GM18907 (cell line): ENCODE results near the gene GUCY2D.
"Not testable (repeated sequence)": the region's sequence is repeated elsewhere in the genome, so short reads cannot be mapped to it uniquely, and the experiment has no call there.

Experiments
- ATAC-seq: cut with Tn5 transposase; IDR thresholded peaks from one replicate; pipeline ENCODE4 v1.9.1; 2021; ENCODE audit warnings: mild to moderate bottlenecking, moderate library complexity; ENCODE audit not compliant: unreplicated experiment

Gene GUCY2D

DNA sequence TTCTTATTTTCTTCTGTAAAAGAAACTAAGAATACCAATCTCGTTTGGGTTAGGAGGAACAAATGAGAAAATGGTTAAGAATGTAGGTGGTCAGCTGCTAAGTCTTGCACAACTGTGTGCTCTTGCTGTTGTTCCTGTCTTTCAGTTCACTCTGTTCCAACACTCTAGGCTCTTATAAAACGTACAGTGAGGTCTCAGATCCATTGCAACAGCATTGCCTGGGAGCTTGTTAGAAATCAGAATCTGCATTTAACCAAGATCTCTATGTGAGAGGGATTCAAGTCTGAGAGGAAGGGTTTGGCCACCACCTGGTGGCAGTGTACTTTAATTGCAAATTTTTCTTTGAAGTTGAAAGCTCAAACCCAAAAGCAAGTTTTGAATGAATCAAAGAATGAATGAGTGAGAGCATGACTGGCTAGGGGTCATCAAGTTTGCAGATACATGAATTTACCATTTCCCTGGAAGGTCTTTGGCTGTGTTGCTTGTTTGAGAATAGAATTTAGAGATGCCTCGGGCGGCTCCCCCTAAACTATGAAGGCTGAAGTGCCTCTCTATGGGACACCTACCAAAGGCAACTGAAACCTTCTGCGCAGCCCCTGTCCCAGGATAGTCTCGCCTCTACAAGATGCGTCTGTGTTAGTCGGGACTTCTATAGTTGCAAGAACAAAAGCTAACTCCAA is 39.0 kb downstream of the GUCY2D start:
- ATAC-seq = no peak

DNA sequence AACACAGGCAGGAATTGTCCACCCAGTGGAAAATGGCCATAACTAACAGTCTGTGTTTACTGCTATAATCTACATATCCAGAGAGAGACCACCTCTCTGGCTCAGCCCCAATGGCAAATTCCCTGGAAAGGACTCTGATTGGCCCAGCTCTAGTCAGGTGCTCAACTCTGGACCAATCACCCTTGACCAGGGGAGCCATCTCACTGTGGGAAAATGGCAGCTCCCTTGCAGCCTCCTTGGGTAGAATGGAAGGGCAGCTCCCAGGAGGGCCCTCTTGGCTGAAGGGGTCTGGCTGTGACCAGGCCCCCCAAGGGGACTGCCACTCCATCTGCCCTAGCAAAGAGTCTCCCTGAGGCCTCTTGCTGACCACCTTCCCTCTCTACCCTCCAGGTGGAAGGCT is 39.6 kb downstream of the GUCY2D start:
- ATAC-seq = no peak

DNA sequence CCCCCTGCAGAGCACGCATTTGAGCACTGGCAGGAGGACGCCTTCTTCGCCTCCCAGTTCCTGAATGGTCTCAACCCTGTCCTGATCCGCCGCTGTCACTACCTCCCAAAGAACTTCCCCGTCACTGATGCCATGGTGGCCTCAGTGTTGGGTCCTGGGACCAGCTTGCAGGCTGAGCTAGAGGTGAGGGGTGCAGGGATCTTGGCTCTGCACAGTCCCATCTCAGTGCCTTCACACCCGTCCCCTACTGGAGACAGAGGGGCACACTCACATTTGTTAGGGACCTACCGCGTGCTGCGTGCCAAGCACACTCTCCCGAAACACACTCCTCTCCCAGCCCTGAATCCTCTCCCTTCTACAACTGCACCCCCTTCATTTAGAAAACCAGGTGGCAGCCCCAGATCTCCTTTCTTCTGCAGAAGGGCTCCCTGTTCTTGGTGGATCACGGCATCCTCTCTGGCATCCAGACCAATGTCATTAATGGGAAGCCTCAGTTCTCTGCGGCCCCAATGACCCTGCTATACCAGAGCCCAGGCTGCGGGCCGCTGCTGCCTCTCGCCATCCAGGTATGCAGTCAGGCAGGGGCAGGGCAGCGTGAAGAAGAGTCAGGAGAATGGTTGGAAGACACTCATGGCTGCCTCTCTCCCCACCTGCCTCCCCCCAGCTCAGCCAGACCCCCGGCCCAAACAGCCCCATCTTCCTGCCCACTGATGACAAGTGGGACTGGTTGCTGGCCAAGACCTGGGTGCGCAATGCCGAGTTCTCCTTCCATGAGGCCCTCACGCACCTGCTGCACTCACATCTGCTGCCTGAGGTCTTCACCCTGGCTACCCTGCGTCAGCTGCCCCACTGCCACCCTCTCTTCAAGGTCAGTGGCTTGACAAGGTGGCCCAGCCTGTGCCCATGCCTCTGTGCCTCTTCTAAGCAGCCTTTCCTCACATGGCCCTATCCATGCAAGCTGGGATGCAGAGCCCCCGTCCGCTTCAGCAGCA is 42.7 kb downstream of the GUCY2D start:
- no peak for ATAC-seq

DNA sequence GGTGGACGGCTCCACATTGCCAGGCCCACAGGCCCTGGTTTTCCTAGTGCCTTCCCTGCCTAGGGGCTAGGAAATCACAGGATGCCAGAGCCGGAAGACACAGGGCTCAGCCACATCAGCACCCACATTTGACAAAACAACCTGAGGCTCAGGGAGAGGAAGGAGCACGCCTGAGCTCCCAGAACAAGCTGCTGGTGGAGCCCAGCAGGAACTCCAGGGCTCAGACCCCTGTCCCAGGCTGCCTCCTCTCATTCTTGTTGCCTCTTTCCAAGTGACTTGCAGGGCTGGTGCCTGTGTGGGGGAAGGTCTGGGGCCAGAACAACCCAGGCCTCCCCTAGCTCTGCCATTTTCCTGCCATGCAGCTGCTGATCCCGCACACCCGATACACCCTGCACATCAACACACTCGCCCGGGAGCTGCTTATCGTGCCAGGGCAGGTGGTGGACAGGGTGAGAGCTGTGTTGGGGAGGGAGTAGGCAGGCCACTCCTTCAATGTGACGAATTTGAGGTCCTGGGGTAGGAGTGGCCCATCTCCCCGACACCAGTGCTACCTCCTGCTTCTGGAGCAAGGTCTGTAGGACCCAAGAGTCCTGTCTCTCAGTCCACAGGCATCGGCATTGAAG is 44.0 kb downstream of the GUCY2D start:
- no peak for ATAC-seq

DNA sequence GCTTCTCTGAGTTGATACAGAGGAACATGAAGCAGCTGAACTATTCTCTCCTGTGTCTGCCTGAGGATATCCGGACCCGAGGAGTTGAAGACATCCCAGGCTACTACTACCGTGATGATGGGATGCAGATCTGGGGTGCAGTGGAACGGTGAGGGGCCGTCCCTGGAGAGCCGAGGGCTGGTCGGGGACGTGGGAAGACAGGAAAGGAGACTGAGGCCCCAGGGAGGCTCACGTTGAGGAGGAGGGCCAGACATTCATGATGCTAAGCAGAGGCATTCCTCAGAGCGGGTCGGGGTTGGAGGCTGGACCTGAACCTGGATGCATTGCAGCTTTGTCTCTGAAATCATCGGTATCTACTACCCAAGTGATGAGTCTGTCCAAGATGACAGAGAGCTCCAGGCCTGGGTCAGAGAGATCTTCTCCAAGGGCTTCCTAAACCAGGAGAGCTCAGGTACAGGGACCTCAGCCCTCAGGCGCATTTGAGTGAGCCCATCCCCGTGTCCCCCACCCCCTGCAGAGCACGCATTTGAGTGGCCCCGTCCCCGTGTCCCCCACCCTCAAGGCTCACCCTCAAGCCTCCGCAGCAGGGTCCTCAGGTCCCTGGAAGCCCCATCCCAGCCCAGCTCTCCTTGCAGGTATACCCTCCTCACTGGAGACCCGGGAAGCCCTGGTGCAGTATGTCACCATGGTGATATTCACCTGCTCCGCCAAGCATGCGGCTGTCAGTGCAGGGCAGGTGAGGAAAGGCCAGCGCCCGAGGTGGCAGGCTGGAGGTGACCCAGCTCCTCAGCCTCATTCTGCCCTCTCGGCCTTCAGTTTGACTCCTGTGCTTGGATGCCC is 44.7 kb downstream of the GUCY2D start:
- no peak for ATAC-seq

DNA sequence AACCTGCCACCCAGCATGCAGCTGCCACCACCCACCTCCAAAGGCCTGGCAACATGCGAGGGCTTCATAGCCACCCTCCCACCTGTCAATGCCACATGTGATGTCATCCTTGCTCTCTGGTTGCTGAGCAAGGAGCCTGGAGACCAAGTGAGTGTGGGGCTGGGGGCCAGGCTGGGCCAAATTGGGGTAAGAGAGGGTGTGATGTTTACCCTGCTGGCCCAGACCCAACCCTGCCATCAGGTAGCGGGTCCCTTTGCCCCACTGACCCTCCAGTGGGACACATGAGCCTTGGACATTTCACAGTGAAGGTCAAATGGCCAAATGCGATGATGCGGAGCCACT is 45.3 kb downstream of the GUCY2D start:
- ATAC-seq = no peak

DNA sequence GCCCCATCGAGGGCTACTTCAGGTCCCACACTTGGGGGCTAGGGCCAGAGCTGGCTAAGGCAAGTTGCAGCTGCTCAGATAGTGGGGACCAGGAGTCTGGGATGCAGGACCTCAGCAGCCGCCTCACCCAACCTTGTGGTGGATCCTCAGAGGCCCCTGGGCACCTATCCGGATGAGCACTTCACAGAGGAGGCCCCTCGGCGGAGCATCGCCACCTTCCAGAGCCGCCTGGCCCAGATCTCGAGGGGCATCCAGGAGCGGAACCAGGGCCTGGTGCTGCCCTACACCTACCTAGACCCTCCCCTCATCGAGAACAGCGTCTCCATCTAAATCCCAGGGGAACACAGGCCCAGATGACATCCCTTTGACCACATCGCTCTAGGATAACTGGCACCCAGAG is 45.8 kb downstream of the GUCY2D start:
- no peak for ATAC-seq

DNA sequence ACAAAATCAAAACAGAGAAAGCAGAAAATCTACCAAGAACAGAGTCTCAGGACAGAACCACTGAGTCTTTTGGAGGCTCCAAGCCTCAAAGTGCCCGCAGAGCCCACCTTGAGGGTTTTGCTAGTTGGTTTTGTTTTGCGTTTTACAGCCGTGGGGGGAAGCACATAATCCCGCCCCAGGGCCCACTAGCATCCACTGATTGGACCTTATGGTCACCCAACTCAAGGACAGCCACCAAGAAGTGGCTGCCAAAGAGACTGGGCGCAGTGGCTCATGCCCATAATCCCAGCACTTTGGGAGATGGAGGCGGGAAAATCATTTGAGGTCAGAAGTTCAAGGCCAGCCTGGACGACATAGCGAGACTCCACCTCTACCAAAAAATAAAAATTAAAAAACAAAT is 46.3 kb downstream of the GUCY2D start:
- ATAC-seq = no peak

DNA sequence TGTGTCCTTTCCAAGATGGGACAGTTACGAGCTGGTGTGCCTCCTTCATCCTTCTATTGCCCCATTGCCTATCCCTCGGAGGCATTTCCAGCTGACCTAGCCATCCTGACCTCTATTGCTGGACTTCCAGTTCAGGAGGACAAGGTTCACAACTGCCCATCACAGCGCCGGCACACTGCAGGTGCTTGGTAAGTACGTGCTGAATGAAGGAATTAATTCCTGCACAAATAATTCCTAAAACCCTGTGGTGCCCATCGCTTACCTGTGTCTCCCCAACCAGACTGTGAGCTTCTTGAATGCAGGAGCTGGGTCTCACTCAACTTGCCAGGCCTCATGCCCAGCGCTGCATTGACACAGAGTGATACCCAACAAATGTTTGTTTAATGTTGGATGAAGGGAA is 49.4 kb downstream of the GUCY2D start:
- ATAC-seq = no peak

DNA sequence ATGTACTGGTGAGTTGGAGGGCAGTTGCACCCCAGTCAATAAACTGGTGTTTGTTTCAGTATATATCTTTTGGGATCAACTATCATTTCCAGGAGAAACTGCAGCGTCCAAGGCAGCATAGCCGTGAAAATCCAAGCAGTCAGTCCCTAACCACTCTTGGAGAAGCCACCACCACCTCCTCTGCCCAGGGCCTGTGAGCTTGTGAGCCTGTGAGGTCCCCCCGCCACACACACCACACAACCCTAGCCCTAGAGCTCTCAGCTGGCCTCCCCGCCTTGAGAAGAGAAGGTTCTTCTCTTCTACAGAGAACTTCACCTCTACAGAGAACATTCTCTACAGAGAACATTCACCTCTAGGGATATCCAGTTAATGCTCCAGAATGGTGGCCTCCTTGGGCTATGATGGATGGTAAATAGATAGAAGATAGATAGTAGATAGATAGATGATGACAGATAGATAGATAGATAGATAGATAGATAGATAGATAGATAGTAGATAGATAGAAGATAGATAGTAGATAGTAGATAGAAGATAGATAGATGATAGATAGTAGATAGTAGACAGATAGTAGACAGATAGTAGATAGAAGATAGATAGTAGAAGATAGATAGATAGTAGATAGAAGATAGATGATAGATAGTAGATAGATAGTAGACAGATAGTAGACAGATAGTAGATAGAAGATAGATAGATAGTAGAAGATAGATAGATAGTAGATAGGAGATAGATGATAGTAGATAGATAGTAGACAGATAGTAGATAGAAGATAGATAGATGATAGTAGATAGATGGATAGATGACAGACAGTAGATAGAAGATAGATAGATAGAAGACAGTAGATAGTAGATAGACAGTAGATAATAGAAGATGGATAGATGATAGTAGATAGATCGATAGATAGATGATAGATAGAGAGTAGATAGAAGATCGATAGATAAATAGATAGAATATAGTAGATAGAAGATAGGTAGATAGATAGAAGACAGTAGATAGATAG is 50.1 kb downstream of the GUCY2D start:
- ATAC-seq = no peak

DNA sequence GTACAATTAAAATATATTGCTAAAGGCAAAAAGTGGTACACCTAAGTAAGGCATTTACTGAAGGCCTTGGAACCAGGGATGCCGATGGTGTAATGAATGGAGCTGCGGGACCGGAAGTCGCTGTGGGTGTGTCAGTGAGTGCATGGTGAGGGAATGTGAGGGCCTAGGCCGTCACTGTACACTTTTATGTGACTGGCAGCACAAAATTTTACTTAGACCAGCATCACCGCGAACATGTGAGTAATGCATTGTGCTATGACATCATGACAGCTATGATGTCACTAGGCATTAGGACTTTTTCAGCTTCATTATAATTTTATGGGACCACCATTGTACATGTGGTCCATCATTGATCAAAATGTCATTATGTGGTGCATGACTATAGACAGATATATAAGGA is 51.2 kb downstream of the GUCY2D start:
- ATAC-seq = no peak

DNA sequence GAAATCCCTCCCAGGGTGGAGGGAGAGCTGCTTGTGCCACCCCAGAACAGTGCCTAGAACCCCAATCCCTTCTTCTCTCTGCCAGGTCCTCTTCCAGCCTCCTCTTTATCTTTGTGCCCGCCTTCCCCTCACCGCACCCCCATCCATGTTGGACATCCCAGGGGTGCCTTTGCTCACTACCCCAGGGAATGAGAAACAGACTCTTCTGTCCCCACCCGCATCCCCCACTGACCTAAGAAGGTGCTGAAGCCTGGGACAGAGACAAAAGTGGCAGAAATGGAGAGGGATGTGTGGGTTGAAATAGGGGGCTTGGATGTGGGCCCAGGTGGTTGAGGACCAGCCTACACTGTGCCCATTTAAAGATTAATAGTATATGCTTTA is 53.4 kb downstream of the GUCY2D start:
- no peak for ATAC-seq

DNA sequence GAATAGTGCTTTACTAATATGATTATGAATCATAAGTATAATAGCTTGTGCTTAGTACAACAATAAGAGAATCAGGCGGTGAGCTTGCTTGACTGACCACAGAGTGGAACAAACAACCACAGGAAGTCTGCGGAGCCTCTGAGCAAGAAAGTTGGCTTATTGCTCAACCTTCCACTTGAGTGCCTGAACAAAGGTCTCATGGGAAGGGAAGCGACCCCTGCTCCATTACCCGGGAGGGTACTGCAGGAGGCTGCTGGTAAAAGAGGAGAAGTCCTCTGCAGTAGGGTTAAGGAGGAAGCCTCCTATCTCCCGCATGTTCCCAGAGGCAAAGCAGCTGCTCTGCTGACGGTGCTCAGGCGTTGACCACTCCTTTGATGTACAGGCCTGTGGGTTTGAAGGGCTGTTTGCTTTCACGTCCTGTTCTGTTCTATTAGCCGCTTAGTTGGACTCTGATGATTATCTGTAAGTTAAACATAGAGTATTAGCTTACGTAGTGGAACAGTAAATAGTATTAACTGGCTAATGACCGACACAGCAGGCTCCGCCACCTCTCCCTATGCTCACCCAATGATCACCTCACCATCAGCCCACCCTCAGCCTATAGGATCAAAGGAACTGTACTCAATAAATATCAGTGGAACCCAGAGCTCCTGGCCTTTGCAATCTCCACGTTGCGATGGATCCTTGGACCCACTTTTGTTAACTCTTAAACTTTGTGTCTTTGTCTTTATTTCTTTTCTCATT is 54.0 kb downstream of the GUCY2D start:
- ATAC-seq = peak; percentile 64

DNA sequence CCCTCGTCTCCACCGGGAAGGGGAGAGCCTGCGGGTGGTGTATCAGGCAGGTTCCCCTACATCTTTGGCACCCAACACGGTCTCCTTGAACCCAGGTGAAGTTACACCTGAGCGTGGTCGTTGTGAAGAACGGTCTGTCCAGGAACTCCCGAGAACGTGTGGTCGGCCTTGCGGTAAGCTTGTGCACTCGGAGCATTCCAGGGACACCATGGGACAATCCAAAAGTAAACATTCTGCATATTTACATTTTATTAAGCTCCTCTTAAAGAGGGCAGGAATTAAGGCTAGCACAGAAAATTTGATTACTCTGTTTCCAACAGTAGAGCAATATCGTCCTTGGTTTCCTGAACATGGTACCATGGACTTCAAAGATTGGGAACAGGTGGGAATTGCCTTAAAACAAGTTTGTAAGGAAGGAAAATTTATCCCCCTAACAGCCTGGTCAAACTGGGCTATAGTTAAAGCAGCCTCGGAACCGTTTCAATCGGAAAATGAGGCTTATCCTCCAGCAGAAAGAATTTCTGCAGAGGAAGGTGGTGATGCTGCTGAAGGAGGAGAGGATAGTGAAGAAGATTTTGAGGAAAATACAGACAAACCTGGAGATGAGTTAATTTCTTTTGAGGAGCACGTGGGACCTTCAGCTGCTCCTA is 54.7 kb downstream of the GUCY2D start:
- no peak for ATAC-seq

DNA sequence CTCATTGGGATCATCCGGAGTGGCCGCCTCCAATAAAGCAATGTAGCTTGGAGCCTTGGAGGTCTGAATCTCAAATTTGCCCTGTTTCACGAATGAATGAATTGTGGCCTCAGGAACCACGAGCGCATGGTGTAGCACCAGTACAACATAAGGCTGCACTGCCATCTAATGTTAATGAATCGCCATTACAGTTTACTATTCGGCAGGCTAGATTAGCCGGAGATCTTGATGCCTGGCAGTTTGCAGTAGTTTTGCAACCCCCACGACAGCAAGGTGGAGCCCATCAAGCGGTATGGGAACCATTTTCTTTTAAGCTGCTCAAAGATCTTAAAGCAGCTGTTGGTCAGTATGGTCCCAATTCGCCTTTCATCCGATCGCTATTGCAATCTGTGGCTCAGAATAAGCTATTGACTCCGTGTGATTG is 55.3 kb downstream of the GUCY2D start:
- no peak for ATAC-seq

DNA sequence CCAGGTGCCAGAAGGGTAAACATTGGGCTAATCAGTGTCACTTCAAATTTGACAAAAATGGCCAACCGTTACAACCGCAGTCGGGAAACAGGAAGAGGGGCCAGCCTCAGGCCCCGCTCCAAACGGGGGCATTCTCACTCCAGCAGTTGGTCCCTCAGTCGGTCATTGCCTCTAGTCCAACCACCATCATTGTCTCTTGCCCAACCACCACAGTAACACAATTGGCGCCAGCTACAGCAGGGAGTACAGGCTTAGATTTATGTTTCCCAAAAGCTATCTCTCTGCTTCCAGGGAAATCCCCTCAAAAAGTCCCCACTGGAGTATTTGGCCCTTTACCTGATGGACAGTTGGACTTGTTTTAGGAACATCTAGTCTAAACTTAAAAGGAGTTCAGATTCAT is 56.7 kb downstream of the GUCY2D start:
- ATAC-seq = no peak

DNA sequence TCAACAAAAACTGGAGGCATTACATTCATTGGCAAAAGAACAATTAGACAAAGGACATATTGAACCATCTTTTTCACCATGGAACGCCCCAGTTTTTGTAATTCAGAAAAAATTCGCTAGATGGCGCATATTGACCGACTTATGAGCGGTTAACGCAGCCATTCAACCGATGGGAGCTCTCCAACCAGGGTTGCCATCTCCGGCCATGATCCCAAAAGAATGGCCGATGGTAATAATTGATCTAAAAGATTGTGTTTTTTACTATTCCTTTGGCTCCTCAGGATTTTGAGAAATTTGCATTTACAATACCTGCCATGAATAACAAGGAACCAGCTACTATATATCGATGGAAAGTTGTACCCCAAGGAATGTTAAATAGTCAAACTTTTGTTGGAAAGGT is 57.9 kb downstream of the GUCY2D start:
- ATAC-seq = no peak

DNA sequence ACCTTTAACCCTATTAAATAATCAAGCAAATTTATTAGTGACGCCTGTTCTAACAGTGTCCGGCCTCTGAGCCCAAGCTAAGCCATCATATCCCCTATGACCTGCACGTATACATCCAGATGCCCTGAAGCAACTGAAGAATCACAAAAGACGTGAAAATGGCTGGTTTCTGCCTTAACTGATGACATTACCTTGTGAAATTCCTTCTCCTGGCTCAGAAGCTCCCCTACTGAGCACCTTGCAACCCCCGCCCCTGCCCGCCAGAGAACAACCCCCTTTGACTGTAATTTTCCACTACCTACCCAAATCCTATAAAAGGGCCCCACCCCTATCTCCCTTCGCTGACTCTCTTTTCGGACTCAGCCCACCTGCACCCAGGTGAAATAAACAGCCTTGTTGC is 59.4 kb downstream of the GUCY2D start:
- ATAC-seq = not testable (repeated sequence)

DNA sequence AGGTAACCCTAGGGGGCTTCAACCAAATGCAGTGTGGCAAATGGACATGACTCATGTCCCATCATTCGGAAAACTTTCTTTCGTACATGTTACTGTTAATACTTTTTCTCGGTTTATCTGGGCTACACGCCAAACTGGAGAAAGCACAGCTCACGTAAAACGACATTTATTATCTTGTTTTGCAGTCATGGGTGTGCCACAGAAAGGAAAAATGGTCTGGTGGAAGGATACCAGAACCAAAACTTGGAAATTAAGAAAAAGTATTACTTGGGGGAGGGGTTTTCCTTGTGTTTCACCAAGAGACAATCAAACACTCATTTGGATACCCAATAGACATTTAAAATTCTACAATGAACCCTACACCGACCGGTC is 60.0 kb downstream of the GUCY2D start:
- no peak for ATAC-seq
